ENCODE results near the gene NEK10. TPM values are rescaled to one million over a fixed set of nuclear protein-coding genes. Genes with fewer than 3 reads are reported as not detected.
A peak's percentile ranks its signal among the peaks of the same experiment; 100 is the strongest.

The NEK10 gene
- total RNA-seq, 1 experiment from 2014 or later, result 1.7 TPM

DNA sequence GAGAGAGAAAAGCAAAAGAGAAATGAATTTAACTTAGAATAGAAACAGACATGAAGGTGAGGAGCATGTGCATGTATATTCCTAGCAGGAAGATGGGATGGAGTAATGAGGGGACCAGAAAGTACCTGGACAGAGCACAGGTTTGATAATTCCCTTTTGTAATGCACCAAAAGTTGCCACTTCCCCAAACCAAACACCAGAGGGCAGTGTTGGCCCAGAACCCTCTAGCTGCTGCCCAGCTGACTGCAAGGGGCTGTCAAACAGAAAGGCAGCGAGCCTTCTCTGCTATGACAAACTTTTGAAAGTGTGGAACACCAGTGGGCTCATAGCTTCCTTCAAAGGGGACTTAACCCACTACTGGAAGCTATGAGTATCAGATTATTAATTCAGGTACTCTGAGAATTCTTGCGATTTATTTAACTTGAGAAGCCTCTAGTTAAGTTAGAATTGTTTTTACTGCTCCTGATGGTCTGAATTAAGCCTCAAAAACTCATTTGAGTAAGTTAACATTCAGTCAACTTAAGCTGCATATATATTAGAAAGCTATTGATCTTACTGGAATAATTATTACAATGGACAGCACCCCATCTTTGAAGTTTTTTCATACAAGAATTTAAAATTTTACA lies 234.9 kb downstream of the NEK10 start:
- CTCF ChIA-PET, result interaction anchor here (0.7 to 1.6 kb wide), 3 partner anchors 94 to 1153 kb away, joined by 3 to 55 read pairs (median 5); no protein-coding TSS in a partner anchor
- H3K27ac Mint-ChIP-seq (ENCODE audit: unreplicated experiment), result no peak overlapping the region
- DNase-seq, result peak; percentile 70
- no TSS peak for BruUV-seq (replicated peaks)
- H3K36me3 Mint-ChIP-seq (ENCODE audit: insufficient read depth, unreplicated experiment), result no peaks in the 10 kb centered on the region
- peaks cover 19% of the 10 kb centered on the region for H3K4me1 Mint-ChIP-seq (ENCODE audit: low read depth, unreplicated experiment)
- intact Hi-C loops (cut with micrococcal nuclease; ENCODE audit: unreplicated experiment), result loop anchor here (1.0 to 5.0 kb wide), 3 partner anchors 119 to 333 kb away; no protein-coding TSS in a partner anchor
- peaks cover 4% of the 10 kb centered on the region for H3K9me3 Mint-ChIP-seq (ENCODE audit: low read depth, unreplicated experiment)
- H3K27me3 Mint-ChIP-seq (ENCODE audit: unreplicated experiment), result no peaks in the 10 kb centered on the region
- TF ChIP-seq, protein P1, sequence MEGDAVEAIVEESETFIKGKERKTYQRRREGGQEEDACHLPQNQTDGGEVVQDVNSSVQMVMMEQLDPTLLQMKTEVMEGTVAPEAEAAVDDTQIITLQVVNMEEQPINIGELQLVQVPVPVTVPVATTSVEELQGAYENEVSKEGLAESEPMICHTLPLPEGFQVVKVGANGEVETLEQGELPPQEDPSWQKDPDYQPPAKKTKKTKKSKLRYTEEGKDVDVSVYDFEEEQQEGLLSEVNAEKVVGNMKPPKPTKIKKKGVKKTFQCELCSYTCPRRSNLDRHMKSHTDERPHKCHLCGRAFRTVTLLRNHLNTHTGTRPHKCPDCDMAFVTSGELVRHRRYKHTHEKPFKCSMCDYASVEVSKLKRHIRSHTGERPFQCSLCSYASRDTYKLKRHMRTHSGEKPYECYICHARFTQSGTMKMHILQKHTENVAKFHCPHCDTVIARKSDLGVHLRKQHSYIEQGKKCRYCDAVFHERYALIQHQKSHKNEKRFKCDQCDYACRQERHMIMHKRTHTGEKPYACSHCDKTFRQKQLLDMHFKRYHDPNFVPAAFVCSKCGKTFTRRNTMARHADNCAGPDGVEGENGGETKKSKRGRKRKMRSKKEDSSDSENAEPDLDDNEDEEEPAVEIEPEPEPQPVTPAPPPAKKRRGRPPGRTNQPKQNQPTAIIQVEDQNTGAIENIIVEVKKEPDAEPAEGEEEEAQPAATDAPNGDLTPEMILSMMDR (IDR thresholded peaks at IDR 0.05; ENCODE audit: unreplicated experiment), result peak; percentile 79
- no peak overlapping the region for H3K4me3 Mint-ChIP-seq (ENCODE audit: low read depth, unreplicated experiment)

DNA sequence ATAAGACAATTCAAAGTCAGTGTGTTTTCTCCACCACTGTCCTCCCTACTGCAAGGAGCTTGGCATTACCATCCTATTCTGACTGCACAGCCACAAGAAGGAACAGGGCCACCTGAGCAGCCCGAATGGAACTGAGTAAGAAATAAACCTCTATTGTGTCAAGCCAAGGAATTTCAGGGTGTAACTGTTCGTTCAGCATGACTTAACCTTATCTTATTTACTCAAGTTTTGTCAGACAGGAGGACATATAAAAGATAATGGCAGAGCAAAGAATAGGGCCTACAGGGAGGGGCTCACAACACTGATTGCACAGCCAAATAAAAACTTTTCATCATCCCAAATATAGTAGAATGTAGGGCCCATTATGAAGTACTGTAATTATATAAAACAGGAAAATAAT lies 236.1 kb downstream of the NEK10 start:
- H3K9me3 Mint-ChIP-seq (ENCODE audit: low read depth, unreplicated experiment), result peaks cover 4% of the 10 kb centered on the region
- CTCF ChIA-PET, result interaction anchor here (0.6 to 1.0 kb wide), 2 partner anchors 120 to 147 kb away, joined by 3 read pairs; no protein-coding TSS in a partner anchor
- H3K4me3 Mint-ChIP-seq (ENCODE audit: low read depth, unreplicated experiment), result no peak overlapping the region
- H3K27ac Mint-ChIP-seq (ENCODE audit: unreplicated experiment), result no peak overlapping the region
- H3K36me3 Mint-ChIP-seq (ENCODE audit: insufficient read depth, unreplicated experiment), result no peaks in the 10 kb centered on the region
- DNase-seq, result no peak
- intact Hi-C loops (cut with micrococcal nuclease; ENCODE audit: unreplicated experiment), result loop anchor here (5.0 kb wide), 1 partner anchor 334 kb away; no protein-coding TSS in a partner anchor
- peaks cover 19% of the 10 kb centered on the region for H3K4me1 Mint-ChIP-seq (ENCODE audit: low read depth, unreplicated experiment)
- TF ChIP-seq, protein P1 (IDR thresholded peaks at IDR 0.05; ENCODE audit: unreplicated experiment), result no peak
- no TSS peak for BruUV-seq (replicated peaks)
- H3K27me3 Mint-ChIP-seq (ENCODE audit: unreplicated experiment), result no peaks in the 10 kb centered on the region

DNA sequence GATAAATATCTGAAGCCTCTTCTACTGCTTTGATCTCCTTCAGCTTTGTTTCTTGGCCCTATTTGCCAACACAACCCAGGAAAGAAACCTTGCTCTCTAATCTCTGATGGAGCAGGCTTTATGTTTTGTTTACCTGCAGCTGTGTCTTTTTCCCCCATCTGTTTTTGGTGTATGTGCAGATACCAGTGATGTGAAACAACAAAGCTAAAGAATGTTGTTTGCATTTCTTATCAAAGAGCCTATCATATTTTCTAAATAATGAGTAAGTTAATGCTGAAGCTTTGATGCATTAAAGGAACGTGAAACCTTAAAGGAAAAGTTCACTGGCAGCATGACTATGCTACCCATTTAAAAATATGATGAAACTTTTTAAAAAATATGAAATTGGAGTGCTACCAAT lies 238.4 kb downstream of the NEK10 start:
- no peak for DNase-seq

DNA sequence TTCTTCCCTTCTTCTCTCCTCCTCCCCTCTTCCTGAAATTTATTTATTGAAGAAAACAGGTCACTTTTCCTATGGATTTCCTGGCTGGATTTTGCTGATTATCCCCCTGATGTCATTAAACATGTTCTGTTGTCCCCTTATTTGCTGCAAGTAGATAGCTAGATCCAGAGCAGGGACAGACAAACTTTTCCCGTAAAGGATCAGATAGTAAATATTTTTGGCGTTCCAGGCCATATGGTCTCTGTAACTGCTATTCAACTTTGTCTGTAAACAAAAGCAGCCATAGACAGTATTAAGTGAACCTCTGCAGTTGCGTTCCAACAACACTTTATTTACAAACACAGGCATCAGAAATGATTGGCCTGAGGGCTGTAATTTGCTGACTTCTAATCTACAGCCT lies 241.3 kb downstream of the NEK10 start:
- Mint-ChIP-seq H3K4me1 (ENCODE audit: low read depth, unreplicated experiment) (peaks cover 7% of the 10 kb centered on the region), H3K27me3 (ENCODE audit: unreplicated experiment) (no peaks in the 10 kb centered on the region), H3K27ac (ENCODE audit: unreplicated experiment) (no peak overlapping the region), H3K4me3 (ENCODE audit: low read depth, unreplicated experiment) (no peak overlapping the region), H3K9me3 (ENCODE audit: low read depth, unreplicated experiment) (peaks cover 4% of the 10 kb centered on the region), H3K36me3 (ENCODE audit: insufficient read depth, unreplicated experiment) (no peaks in the 10 kb centered on the region)
- DNase-seq, result no peak
- intact Hi-C loops (cut with micrococcal nuclease; ENCODE audit: unreplicated experiment), result no loop called here
- CTCF ChIA-PET, result no interaction called here
- BruUV-seq (replicated peaks), result no TSS peak
- TF ChIP-seq, protein P1 (IDR thresholded peaks at IDR 0.05; ENCODE audit: unreplicated experiment), result no peak

More for the DNA sequence above, 238.4 kb downstream of the NEK10 start:
- CTCF ChIA-PET, result no interaction called here
- H3K27ac Mint-ChIP-seq (ENCODE audit: unreplicated experiment), result no peak overlapping the region
- no TSS peak for BruUV-seq (replicated peaks)
- peaks cover 19% of the 10 kb centered on the region for H3K4me1 Mint-ChIP-seq (ENCODE audit: low read depth, unreplicated experiment)
- intact Hi-C loops (cut with micrococcal nuclease; ENCODE audit: unreplicated experiment), result loop anchor here (5.0 kb wide), 1 partner anchor 337 kb away; no protein-coding TSS in a partner anchor
- no peak overlapping the region for H3K4me3 Mint-ChIP-seq (ENCODE audit: low read depth, unreplicated experiment)
- H3K9me3 Mint-ChIP-seq (ENCODE audit: low read depth, unreplicated experiment), result peaks cover 4% of the 10 kb centered on the region
- H3K27me3 Mint-ChIP-seq (ENCODE audit: unreplicated experiment), result no peaks in the 10 kb centered on the region
- H3K36me3 Mint-ChIP-seq (ENCODE audit: insufficient read depth, unreplicated experiment), result no peaks in the 10 kb centered on the region
- TF ChIP-seq, protein P1 (IDR thresholded peaks at IDR 0.05; ENCODE audit: unreplicated experiment), result no peak
